HG02623 (cell line): ENCODE measurements around the gene HUS1.
"Not testable (repeated sequence)": the region's sequence is repeated elsewhere in the genome, so short reads cannot be mapped to it uniquely, and the experiment has no call there.

Experiments
- ATAC-seq: cut with Tn5 transposase; IDR thresholded peaks from one replicate; pipeline ENCODE4 v1.9.1; 2021; ENCODE audit warnings: moderate library complexity; ENCODE audit not compliant: unreplicated experiment

Gene HUS1

DNA sequence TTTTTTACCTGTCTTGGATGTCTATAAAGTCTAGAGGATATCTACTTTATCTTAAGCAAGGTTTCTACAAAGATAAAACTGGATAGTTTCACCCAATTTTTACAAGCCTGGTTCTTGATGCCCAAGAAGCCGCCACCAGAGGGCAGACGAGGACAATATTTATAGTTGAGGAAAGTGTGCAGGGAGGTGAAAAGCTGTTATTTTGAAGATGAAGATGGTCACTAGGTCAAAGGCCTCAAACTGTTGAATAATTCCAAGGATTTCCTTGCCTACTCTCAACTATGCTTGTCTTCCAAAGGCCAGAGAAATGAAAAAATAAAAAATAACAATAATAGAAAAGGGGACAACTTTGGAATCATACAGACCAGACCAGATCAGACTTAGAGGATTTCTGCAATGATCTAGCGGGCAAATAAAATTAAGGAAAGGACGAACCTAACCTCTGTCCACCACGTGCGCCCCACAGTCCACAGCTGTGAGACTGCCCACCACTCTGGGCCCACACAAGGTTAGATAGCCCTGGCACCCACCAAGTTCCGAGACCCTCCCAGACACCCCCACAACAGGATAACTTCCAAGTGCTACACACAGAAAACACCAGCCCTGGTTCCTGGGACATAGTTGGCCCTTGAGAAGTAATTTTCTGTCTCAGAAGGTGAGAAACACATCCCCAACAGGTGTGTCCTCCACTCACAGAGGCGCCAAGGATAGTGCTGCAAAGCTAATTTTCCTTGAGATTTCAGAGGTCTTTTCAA is 34.0 kb downstream of the HUS1 start:
- peak; percentile 53 for ATAC-seq

- no peak for ATAC-seq
Observed at GRCh38 chr7:47944536-47945260, 34.7 kb downstream of the HUS1 start.

- no peak for ATAC-seq
Observed at GRCh38 chr7:47943676-47944474, 35.5 kb downstream of the HUS1 start.

DNA sequence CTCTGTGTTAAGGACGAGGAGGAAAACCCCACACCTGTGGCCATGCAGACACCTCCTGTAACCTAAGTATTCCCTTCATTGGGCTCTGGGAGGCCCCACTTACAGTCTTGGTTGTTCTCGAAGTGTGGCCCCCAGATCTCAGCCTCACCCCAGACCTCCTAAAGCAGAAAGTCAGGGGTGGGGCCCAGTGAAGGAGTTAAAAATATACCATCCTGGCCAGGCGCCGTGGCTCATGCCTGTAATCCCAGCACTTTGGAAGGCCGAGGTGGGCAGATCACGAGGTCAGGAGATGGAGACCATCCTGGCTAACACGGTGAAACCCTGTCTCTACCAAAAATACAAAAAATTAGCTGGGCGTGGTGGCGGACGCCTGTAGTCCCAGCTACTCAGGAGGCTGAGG is 36.8 kb downstream of the HUS1 start:
- ATAC-seq = not testable (repeated sequence)

- ATAC-seq = no peak
Observed at GRCh38 chr7:47942132-47942531, 37.3 kb downstream of the HUS1 start.

GRCh38 chr7:47941136-47941844 is 38.1 kb downstream of the HUS1 start:
- ATAC-seq = no peak

DNA sequence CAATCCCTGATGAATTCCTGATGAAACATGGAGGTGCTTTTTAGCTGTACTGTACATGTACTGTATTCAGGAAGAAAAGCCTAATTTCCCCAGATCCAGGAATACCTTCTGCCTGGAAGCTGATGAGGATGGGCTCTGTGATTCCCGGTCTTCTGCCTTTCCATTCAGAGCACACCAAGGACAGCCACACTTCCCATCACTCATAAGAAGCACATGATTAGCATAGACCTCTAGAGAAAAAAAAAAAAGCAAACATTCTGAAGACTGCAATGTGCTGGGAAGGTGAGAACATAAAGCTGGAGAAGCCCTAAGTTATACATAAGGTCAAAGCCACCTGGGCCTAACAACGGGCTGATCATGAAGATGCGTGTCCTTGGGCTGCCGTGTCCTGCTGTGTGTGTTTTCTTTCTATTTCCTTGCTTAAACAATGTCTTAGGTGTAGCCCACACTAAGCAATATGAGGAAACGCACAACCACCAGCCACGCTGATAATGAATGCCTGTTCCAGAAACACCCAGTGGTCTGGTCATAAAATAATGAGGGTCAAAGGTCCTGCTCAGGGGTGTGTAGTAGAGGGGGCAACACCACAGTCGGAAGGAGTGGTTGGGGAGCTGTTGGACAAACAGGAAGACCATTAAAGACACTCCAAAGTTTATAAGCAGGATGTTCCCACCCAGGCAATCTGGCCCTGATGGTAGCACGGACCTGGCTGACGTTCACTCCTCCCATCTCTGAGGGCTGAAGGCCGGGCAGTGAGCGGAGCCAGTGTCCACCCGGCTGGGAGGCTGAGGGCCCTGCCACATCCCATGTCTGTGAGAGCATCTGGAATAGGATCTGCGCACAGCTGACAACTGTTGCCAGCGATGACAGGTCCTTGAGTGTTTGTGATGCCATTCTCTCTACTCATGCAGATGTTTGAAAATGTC is 39.1 kb downstream of the HUS1 start:
- no peak for ATAC-seq

GRCh38 chr7:47939425-47940036 is 39.9 kb downstream of the HUS1 start:
- ATAC-seq = no peak

- no peak for ATAC-seq
Observed at GRCh38 chr7:47938574-47939165, 40.7 kb downstream of the HUS1 start.

DNA sequence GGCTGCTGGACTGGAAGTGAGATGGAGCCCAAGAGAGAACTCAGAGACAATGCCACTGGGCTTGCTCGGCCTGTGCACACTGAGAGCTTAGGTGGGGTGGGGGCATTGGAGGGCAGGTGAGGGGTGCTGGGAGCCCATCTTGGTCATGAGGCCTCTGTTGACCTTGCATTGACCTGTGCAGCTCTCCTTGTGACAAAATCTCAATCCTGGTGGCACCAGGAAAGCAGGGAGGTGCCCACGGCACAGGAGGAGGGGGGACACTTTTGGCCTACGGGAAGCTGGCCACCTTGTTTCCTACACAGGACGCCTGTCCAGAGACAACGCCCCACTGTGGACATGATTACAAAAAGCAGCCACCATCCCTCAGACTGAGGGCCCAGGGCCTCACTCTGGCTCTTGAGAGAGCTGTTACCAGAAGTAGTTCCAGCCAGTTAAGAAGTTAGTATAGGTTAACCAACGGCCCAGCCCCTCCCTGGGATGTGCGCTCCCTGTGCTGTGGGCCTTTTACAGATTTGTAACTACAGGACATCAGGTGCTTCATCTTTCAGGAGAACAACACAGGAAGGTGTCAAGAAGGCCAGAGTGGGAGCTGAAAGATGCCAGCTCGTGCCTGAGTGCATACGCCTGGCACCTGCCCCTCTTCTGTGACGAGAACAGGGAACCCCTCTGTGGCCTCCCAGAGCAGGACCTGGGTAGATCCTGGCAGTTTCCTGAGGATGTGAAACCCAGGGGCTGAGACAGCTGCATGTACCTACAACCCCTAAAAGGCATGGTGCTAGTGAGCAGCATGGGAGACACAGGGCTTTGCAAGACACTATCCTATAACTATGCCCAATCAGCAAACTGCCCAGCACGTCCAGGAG is 41.5 kb downstream of the HUS1 start:
- peak; percentile 54 for ATAC-seq

GRCh38 chr7:47937065-47937687 is 42.2 kb downstream of the HUS1 start:
- ATAC-seq = peak; percentile 93

GRCh38 chr7:47936323-47936722 is 43.1 kb downstream of the HUS1 start:
- no peak for ATAC-seq

GRCh38 chr7:47935336-47935735 is 44.1 kb downstream of the HUS1 start:
- no peak for ATAC-seq

GRCh38 chr7:47934831-47935230 is 44.6 kb downstream of the HUS1 start:
- ATAC-seq = no peak

DNA sequence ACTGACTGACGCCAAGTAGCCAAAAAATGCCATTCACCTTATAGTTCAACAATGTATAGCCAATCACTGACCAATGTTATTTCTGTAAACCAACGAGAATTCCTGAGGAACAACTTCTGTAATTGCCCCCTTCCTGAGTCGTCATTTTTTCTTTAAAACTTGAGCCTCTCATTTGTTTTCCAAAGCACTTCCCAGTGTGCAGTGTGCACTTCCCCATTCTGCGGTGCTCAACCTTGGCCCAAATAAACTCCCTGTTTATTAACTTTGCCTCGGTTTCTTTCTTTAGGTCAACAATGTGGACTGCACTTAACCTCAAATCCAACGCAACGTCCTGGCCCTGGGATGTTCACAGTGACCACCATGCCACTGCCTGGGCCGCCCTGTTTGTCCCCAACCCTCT is 46.2 kb downstream of the HUS1 start:
- ATAC-seq = no peak

GRCh38 chr7:47932466-47933037 is 46.9 kb downstream of the HUS1 start:
- ATAC-seq = no peak

GRCh38 chr7:47932016-47932415 is 47.4 kb downstream of the HUS1 start:
- no peak for ATAC-seq
